DOHH2 (cell line): Measurements from ENCODE around the gene METRN.

Source experiments
- CTCF ChIP-seq: fragments of 200-600 bp; sonication (generic); IDR thresholded peaks from one replicate; pipeline ENCODE4 v1.5.1; 2014; ENCODE audit warnings: antibody characterized with exemption, mild to moderate bottlenecking, low read depth, low read length; ENCODE audit not compliant: poor library complexity, severe bottlenecking
- EZH2phosphoT487 ChIP-seq: fragments of 200-600 bp; sonication (generic); IDR thresholded peaks from 2 replicates; pipeline ENCODE4 v1.6.1; 2017; ENCODE audit warnings: borderline replicate concordance, mild to moderate bottlenecking, antibody characterized with exemption, low read length, moderate library complexity, mixed read lengths

- TF ChIP-seq CTCF (no peak), EZH2phosphoT487 (no peak)
Measured at GRCh38 chr16:756428-756827, 41.5 kb downstream of the METRN start.
